Tibial artery (tissue), 4 donors: ENCODE data around the gene FOXA1.

ENCODE experiments used
- DNase-seq, 2 donors: peaks; one replicate each; pipeline ENCODE4 v3.0.0-alpha.2; 2019
- H3K27ac ChIP-seq, 2 donors: fragments of 200-600 bp; sonication (generic) in 1 of 2; 1 replicate in 1 of 2; 2 replicates in 1 of 2; pipeline ENCODE4 v1.5.1; 2018 to 2019; ENCODE audit warnings: mild to moderate bottlenecking in 1 of 2
- H3K27me3 ChIP-seq, 2 donors: fragments of 200-600 bp; sonication (generic) in 1 of 2; one replicate each; pipeline versions ENCODE4 v1.5.1 to v1.6.0; 2016 to 2019
- H3K36me3 ChIP-seq, 3 donors: fragments of 200-600 bp; sonication (generic) in 2 of 3; one replicate each; pipeline ENCODE4 v1.5.1; 2016 to 2019; ENCODE audit warnings: mild to moderate bottlenecking in 2 of 3
- H3K4me1 ChIP-seq, 4 donors: fragments of 200-600 bp; sonication (generic) in 2 of 4; 1 replicate in 3 of 4; 2 replicates in 1 of 4; pipeline ENCODE4 v1.5.1; 2016 to 2019
- H3K4me3 ChIP-seq, 2 donors: fragments of 200-600 bp; sonication (generic) in 1 of 2; 1 replicate in 1 of 2; 2 replicates in 1 of 2; pipeline ENCODE4 v1.5.1; 2018 to 2019; ENCODE audit warnings: mild to moderate bottlenecking in 2 of 2
- H3K9me3 ChIP-seq, 3 donors: fragments of 200-600 bp; sonication (generic) in 1 of 3; one replicate each; pipeline ENCODE4 v1.5.1; 2016 to 2019
- CTCF ChIP-seq, 2 experiments: fragments of 200-600 bp in 1 of 2; fragments of 450-650 bp in 1 of 2; IDR thresholded peaks; one replicate each; pipeline ENCODE4 v1.5.1; 2017 to 2019; ENCODE audit warnings: antibody characterized with exemption in 2 of 2, mild to moderate bottlenecking in 1 of 2, moderate library complexity in 1 of 2
- intact Hi-C: fragments of 100-400 bp; cut with DNase I; formaldehyde crosslinking; loops from one replicate; pipeline ENCODE4 v1.15.0; 2023; ENCODE audit warnings: low total_unique reads

Gene FOXA1

GRCh38 chr14:37594238-37594970, 645 bp downstream of the FOXA1 start:
- peaks cover 0 to 43% (median 37%) of the 10 kb centered on the region in 4 donors for H3K4me1 ChIP-seq
- peak in 1 of 2 experiments; percentile 62 for TF ChIP-seq CTCF (IDR thresholded peaks at IDR 0.05)
- peak overlapping the region; percentile 43 to 52 for H3K4me3 ChIP-seq
- no peak overlapping the region for H3K27ac ChIP-seq
- intact Hi-C loops, result loop anchor here (10.0 kb wide), 1 partner anchor 350 kb away; no protein-coding TSS in a partner anchor
- peaks cover 25 to 97% of the 10 kb centered on the region in 2 donors for H3K27me3 ChIP-seq
- H3K9me3 ChIP-seq, result no peaks in the 10 kb centered on the region
- DNase-seq, result no peak
- H3K36me3 ChIP-seq, result no peaks in the 10 kb centered on the region

GRCh38 chr14:37593511-37594237, 1.4 kb downstream of the FOXA1 start:
- no peak overlapping the region for H3K27ac ChIP-seq
- H3K27me3 ChIP-seq, result peaks cover 22 to 97% of the 10 kb centered on the region in 2 donors

GRCh38 chr14:37592482-37593408, 2.3 kb downstream of the FOXA1 start:
- DNase-seq, result no peak
- no peak for TF ChIP-seq CTCF (IDR thresholded peaks at IDR 0.05)
- H3K36me3 ChIP-seq, result no peaks in the 10 kb centered on the region
- peaks cover 0 to 36% (median 33%) of the 10 kb centered on the region in 4 donors for H3K4me1 ChIP-seq
- intact Hi-C loops, result loop anchor here (10.0 kb wide), 1 partner anchor 348 kb away; no protein-coding TSS in a partner anchor
- H3K27ac ChIP-seq, result no peak overlapping the region
- H3K4me3 ChIP-seq, result no peak overlapping the region
- no peaks in the 10 kb centered on the region for H3K9me3 ChIP-seq
- H3K27me3 ChIP-seq, result peaks cover 16 to 97% of the 10 kb centered on the region in 2 donors

More at GRCh38 chr14:37593511-37594237, 1.4 kb downstream of the FOXA1 start:
- intact Hi-C loops, result loop anchor here (10.0 kb wide), 1 partner anchor 349 kb away; no protein-coding TSS in a partner anchor
- no peak for TF ChIP-seq CTCF (IDR thresholded peaks at IDR 0.05)
- no peak for DNase-seq
- H3K36me3 ChIP-seq, result no peaks in the 10 kb centered on the region
- no peaks in the 10 kb centered on the region for H3K9me3 ChIP-seq
- H3K4me1 ChIP-seq, result peaks cover 0 to 37% (median 32%) of the 10 kb centered on the region in 4 donors
- H3K4me3 ChIP-seq, result peak overlapping the region in 1 of 2 donors; percentile 52

- H3K4me3 ChIP-seq, result no peak overlapping the region
- intact Hi-C loops, result loop anchor here (10.0 kb wide), 1 partner anchor 347 kb away; no protein-coding TSS in a partner anchor
- no peak overlapping the region for H3K27ac ChIP-seq
Observed at GRCh38 chr14:37591941-37592481, 3.0 kb downstream of the FOXA1 start.

More at GRCh38 chr14:37591941-37592481, 3.0 kb downstream of the FOXA1 start:
- no peaks in the 10 kb centered on the region for H3K9me3 ChIP-seq
- H3K27me3 ChIP-seq, result peaks cover 22 to 97% of the 10 kb centered on the region in 2 donors
- peaks cover 0 to 38% (median 34%) of the 10 kb centered on the region in 4 donors for H3K4me1 ChIP-seq
- no peak for DNase-seq
- TF ChIP-seq CTCF (IDR thresholded peaks at IDR 0.05), result no peak
- H3K36me3 ChIP-seq, result no peaks in the 10 kb centered on the region
